HUES48 (cell line): ENCODE results near the gene SPNS1.

Source experiments
- H3K27ac ChIP-seq: one replicate; pipeline ENCODE4 v1.7.0; 2013; ENCODE audit warnings: low read depth, low read length, inconsistent platforms
- H3K27me3 ChIP-seq: 2 replicates; pipeline ENCODE4 v1.6.1; 2013; ENCODE audit warnings: mild to moderate bottlenecking, low read length; ENCODE audit not compliant: control insufficient read depth, insufficient read depth
- H3K36me3 ChIP-seq: 2 replicates; pipeline ENCODE4 v1.6.1; 2013; ENCODE audit warnings: low read length; ENCODE audit not compliant: control insufficient read depth, insufficient read depth
- H3K4me1 ChIP-seq: 2 replicates; pipeline ENCODE4 v1.6.1; 2013; ENCODE audit warnings: mild to moderate bottlenecking, low read length; ENCODE audit not compliant: control insufficient read depth, insufficient read depth
- H3K4me3 ChIP-seq: 2 replicates; pipeline ENCODE4 v1.5.1; 2013; ENCODE audit warnings: mild to moderate bottlenecking, low read depth, low read length
- H3K9ac ChIP-seq: 2 replicates; pipeline ENCODE4 v1.6.1; 2013; ENCODE audit warnings: mild to moderate bottlenecking, low read depth, low read length, moderate library complexity
- H3K9me3 ChIP-seq: 2 replicates; pipeline ENCODE4 v1.6.1; 2013; ENCODE audit warnings: low read length; ENCODE audit not compliant: control insufficient read depth, insufficient read depth

The SPNS1 gene

GRCh38 chr16:29011112-29011511 is 36.5 kb downstream of the SPNS1 start:
- no peaks in the 10 kb centered on the region for H3K36me3 ChIP-seq
- H3K27ac ChIP-seq = no peak overlapping the region
- no peaks in the 10 kb centered on the region for H3K4me1 ChIP-seq
- H3K9ac ChIP-seq = no peak overlapping the region
- H3K27me3 ChIP-seq = no peaks in the 10 kb centered on the region
- H3K4me3 ChIP-seq = no peak overlapping the region
- H3K9me3 ChIP-seq = no peaks in the 10 kb centered on the region

GRCh38 chr16:29011851-29012250 is 37.3 kb downstream of the SPNS1 start:
- no peaks in the 10 kb centered on the region for H3K4me1 ChIP-seq

GRCh38 chr16:29012913-29013553 is 38.5 kb downstream of the SPNS1 start:
- H3K27me3 ChIP-seq = no peaks in the 10 kb centered on the region
- H3K4me1 ChIP-seq = no peaks in the 10 kb centered on the region
- H3K27ac ChIP-seq = no peak overlapping the region
- H3K4me3 ChIP-seq = no peak overlapping the region
- no peak overlapping the region for H3K9ac ChIP-seq
- H3K36me3 ChIP-seq = no peaks in the 10 kb centered on the region
- H3K9me3 ChIP-seq = no peaks in the 10 kb centered on the region

More at GRCh38 chr16:29011851-29012250, 37.3 kb downstream of the SPNS1 start:
- Histone ChIP-seq H3K9ac (no peak overlapping the region), H3K36me3 (no peaks in the 10 kb centered on the region), H3K9me3 (no peaks in the 10 kb centered on the region), H3K27me3 (no peaks in the 10 kb centered on the region), H3K27ac (no peak overlapping the region), H3K4me3 (no peak overlapping the region)

- Histone ChIP-seq H3K9me3 (no peaks in the 10 kb centered on the region), H3K27ac (no peak overlapping the region), H3K4me3 (no peak overlapping the region), H3K36me3 (no peaks in the 10 kb centered on the region), H3K4me1 (no peaks in the 10 kb centered on the region), H3K27me3 (no peaks in the 10 kb centered on the region), H3K9ac (no peak overlapping the region)
These were observed 40.0 kb downstream of the SPNS1 start for GRCh38 chr16:29014561-29015069.

GRCh38 chr16:29022196-29022595 is 47.6 kb downstream of the SPNS1 start:
- H3K9ac ChIP-seq = no peak overlapping the region
- no peak overlapping the region for H3K27ac ChIP-seq
- H3K36me3 ChIP-seq = no peaks in the 10 kb centered on the region
- no peaks in the 10 kb centered on the region for H3K9me3 ChIP-seq
- H3K4me3 ChIP-seq = no peak overlapping the region
- no peaks in the 10 kb centered on the region for H3K4me1 ChIP-seq
- H3K27me3 ChIP-seq = no peaks in the 10 kb centered on the region

- Histone ChIP-seq H3K4me1 (no peaks in the 10 kb centered on the region), H3K27ac (no peak overlapping the region), H3K4me3 (no peak overlapping the region), H3K9ac (no peak overlapping the region), H3K27me3 (no peaks in the 10 kb centered on the region), H3K36me3 (no peaks in the 10 kb centered on the region), H3K9me3 (no peaks in the 10 kb centered on the region)
These were observed 49.0 kb downstream of the SPNS1 start for GRCh38 chr16:29023279-29024277.

- H3K27ac ChIP-seq = no peak overlapping the region
- H3K9ac ChIP-seq = no peak overlapping the region
- H3K4me3 ChIP-seq = no peak overlapping the region
These were observed 49.7 kb downstream of the SPNS1 start for GRCh38 chr16:29024278-29024677.

GRCh38 chr16:29025218-29025617 is 50.6 kb downstream of the SPNS1 start:
- Histone ChIP-seq H3K36me3 (no peaks in the 10 kb centered on the region), H3K9me3 (no peaks in the 10 kb centered on the region), H3K4me3 (no peak overlapping the region), H3K4me1 (peaks cover 9% of the 10 kb centered on the region; the same call in 1 of the 2 replicates), H3K27ac (no peak overlapping the region), H3K9ac (no peak overlapping the region), H3K27me3 (no peaks in the 10 kb centered on the region)

More at GRCh38 chr16:29024278-29024677, 49.7 kb downstream of the SPNS1 start:
- H3K27me3 ChIP-seq = no peaks in the 10 kb centered on the region
- peaks cover 6% of the 10 kb centered on the region; the same call in 1 of the 2 replicates for H3K4me1 ChIP-seq
- H3K9me3 ChIP-seq = no peaks in the 10 kb centered on the region
- no peaks in the 10 kb centered on the region for H3K36me3 ChIP-seq

GRCh38 chr16:29025735-29026134 is 51.2 kb downstream of the SPNS1 start:
- peaks cover 9% of the 10 kb centered on the region; the same call in 1 of the 2 replicates for H3K4me1 ChIP-seq
- H3K9ac ChIP-seq = no peak overlapping the region
- no peak overlapping the region for H3K27ac ChIP-seq

GRCh38 chr16:29028457-29029167 is 54.0 kb downstream of the SPNS1 start:
- Histone ChIP-seq H3K27ac (peak overlapping the region; percentile 88), H3K4me1 (peaks cover 9% of the 10 kb centered on the region; the same call in 1 of the 2 replicates), H3K27me3 (no peaks in the 10 kb centered on the region), H3K9me3 (no peaks in the 10 kb centered on the region), H3K4me3 (no peak overlapping the region), H3K36me3 (no peaks in the 10 kb centered on the region), H3K9ac (no peak overlapping the region)

More at GRCh38 chr16:29025735-29026134, 51.2 kb downstream of the SPNS1 start:
- Histone ChIP-seq H3K9me3 (no peaks in the 10 kb centered on the region), H3K4me3 (no peak overlapping the region), H3K36me3 (no peaks in the 10 kb centered on the region), H3K27me3 (no peaks in the 10 kb centered on the region)
